HG02981 (cell line): Measurements from ENCODE around the gene EBP.

Source experiments
- ATAC-seq: cut with Tn5 transposase; IDR thresholded peaks from one replicate; pipeline ENCODE4 v1.9.1; 2021; ENCODE audit warnings: mild to moderate bottlenecking, moderate library complexity; ENCODE audit not compliant: unreplicated experiment

Gene EBP

GRCh38 chrX:48521353-48522243 is at the start of gene EBP:
EBP (plus strand) TSS chrX:48521808; CDS start chrX:48523772, 1,964 bp downstream.
- peak; percentile 96 for ATAC-seq

GRCh38 chrX:48472225-48472624 is 49.4 kb upstream of the EBP start:
- no peak for ATAC-seq

GRCh38 chrX:48472851-48473703 is 48.5 kb upstream of the EBP start:
- no peak for ATAC-seq

- no peak for ATAC-seq
These were observed 48.0 kb upstream of the EBP start for GRCh38 chrX:48473704-48473990.

GRCh38 chrX:48474127-48474526 is 47.5 kb upstream of the EBP start:
- ATAC-seq = no peak

- ATAC-seq = no peak
These were observed 47.0 kb upstream of the EBP start for GRCh38 chrX:48474581-48474980.

- no peak for ATAC-seq
These were observed 46.3 kb upstream of the EBP start for GRCh38 chrX:48475296-48475695.

GRCh38 chrX:48475774-48476577 is 45.6 kb upstream of the EBP start, which contains the start of gene FTSJ1:
FTSJ1 (plus strand) TSS chrX:48476199; CDS start chrX:48478048, 1,849 bp downstream.
- peak; percentile 91 for ATAC-seq

- no peak for ATAC-seq
These were observed 44.7 kb upstream of the EBP start for GRCh38 chrX:48476919-48477318.

- no peak for ATAC-seq
These were observed 43.5 kb upstream of the EBP start for GRCh38 chrX:48477960-48478755.

GRCh38 chrX:48478806-48479205 is 42.8 kb upstream of the EBP start:
- ATAC-seq = no peak

- no peak for ATAC-seq
These were observed 41.5 kb upstream of the EBP start for GRCh38 chrX:48480142-48480541.

- no peak for ATAC-seq
These were observed 41.0 kb upstream of the EBP start for GRCh38 chrX:48480583-48480982.

GRCh38 chrX:48482526-48482925 is 39.1 kb upstream of the EBP start:
- no peak for ATAC-seq

- ATAC-seq = no peak
These were observed 34.2 kb upstream of the EBP start for GRCh38 chrX:48487362-48487798.

GRCh38 chrX:48488034-48488433 is 33.6 kb upstream of the EBP start:
- no peak for ATAC-seq

GRCh38 chrX:48489296-48489695 is 32.3 kb upstream of the EBP start:
- ATAC-seq = no peak

GRCh38 chrX:48489892-48490291 is 31.7 kb upstream of the EBP start:
- no peak for ATAC-seq

- ATAC-seq = no peak
These were observed 30.9 kb upstream of the EBP start for GRCh38 chrX:48490661-48491060.

GRCh38 chrX:48491809-48492208 is 29.8 kb upstream of the EBP start:
- no peak for ATAC-seq
